HepG2 (cell line): ENCODE results near the gene LCN2. TPM values are rescaled to one million over a fixed set of nuclear protein-coding genes. Genes with fewer than 3 reads are reported as not detected.

ENCODE experiments used
- CEBPG ChIP-seq: IDR thresholded peaks from 2 replicates; pipeline ENCODE4 v1.6.1; 2016
- ETV5 ChIP-seq: IDR thresholded peaks from 2 replicates; pipeline ENCODE4 v1.6.1; 2018; ENCODE audit warnings: missing biosample characterization, missing genetic modification reagents, inconsistent platforms, borderline replicate concordance
- HIVEP1 ChIP-seq: sonication (generic); formaldehyde crosslinking; IDR thresholded peaks from 2 replicates; pipeline ENCODE4 v1.4.0; 2020; ENCODE audit warnings: mild to moderate bottlenecking, missing genetic modification reagents
- KDM2A ChIP-seq: sonication (generic); formaldehyde crosslinking; IDR thresholded peaks from 2 replicates; pipeline ENCODE4 v1.4.0; 2020; ENCODE audit warnings: low read depth, missing genetic modification reagents, borderline replicate concordance
- MAZ ChIP-seq, 2 experiments: sonication (generic) in 1 of 2; formaldehyde crosslinking in 1 of 2; IDR thresholded peaks; 2 replicates each; pipeline versions ENCODE4 v1.5.0 to v1.6.1; 2012 to 2020; ENCODE audit warnings: low read depth in 2 of 2, mild to moderate bottlenecking in 2 of 2, borderline replicate concordance in 1 of 2, improper control_type of control experiment in 1 of 2, low read length in 1 of 2, missing genetic modification reagents in 1 of 2, moderate library complexity in 1 of 2
- MYC ChIP-seq: sonication (generic); formaldehyde crosslinking; IDR thresholded peaks from 2 replicates; pipeline ENCODE4 v1.9.0; 2021; ENCODE audit warnings: missing genetic modification reagents, borderline replicate concordance
- PAXIP1 ChIP-seq: sonication (generic); formaldehyde crosslinking; conservative IDR thresholded peaks from 2 replicates; pipeline ENCODE4 v1.4.0; 2020; ENCODE audit warnings: mild to moderate bottlenecking, missing genetic modification reagents, moderate library complexity
- PHB2 ChIP-seq: fragments of 450-650 bp; IDR thresholded peaks from 2 replicates; pipeline ENCODE4 v1.6.1; 2018; ENCODE audit not compliant: partially characterized antibody
- RCOR2 ChIP-seq: IDR thresholded peaks from 2 replicates; pipeline ENCODE4 v1.6.1; 2016; ENCODE audit warnings: missing biosample characterization, missing genetic modification reagents
- SAP130 ChIP-seq: IDR thresholded peaks from 2 replicates; pipeline ENCODE4 v1.6.1; 2016; ENCODE audit warnings: low read depth
- SNAPC2 ChIP-seq: sonication (generic); formaldehyde crosslinking; IDR thresholded peaks from 2 replicates; pipeline ENCODE4 v1.8.1; 2022; ENCODE audit warnings: mild to moderate bottlenecking, missing genetic modification reagents
- SOX13 ChIP-seq, 3 experiments: fragments of 450-650 bp in 1 of 3; sonication (generic) in 1 of 3; formaldehyde crosslinking in 1 of 3; IDR thresholded peaks in 2 of 3; conservative IDR thresholded peaks in 1 of 3; 2 replicates each; pipeline versions ENCODE4 v1.5.0 to v1.6.1; 2016 to 2020; ENCODE audit warnings: antibody characterized with exemption in 1 of 3, mild to moderate bottlenecking in 1 of 3, missing compliant biosample characterization in 1 of 3, missing genetic modification reagents in 1 of 3, moderate library complexity in 1 of 3
- STAT5B ChIP-seq: sonication (generic); formaldehyde crosslinking; IDR thresholded peaks from 2 replicates; pipeline ENCODE4 v1.4.0; 2020; ENCODE audit warnings: missing genetic modification reagents
- TARDBP ChIP-seq: sonication (generic); formaldehyde crosslinking; IDR thresholded peaks from 2 replicates; pipeline ENCODE4 v1.8.0; 2022; ENCODE audit warnings: mild to moderate bottlenecking, missing genetic modification reagents
- TP53 ChIP-seq: sonication (generic); formaldehyde crosslinking; conservative IDR thresholded peaks from 2 replicates; pipeline ENCODE4 v1.4.0; 2020; ENCODE audit warnings: missing genetic modification reagents
- U2AF1 ChIP-seq: fragments of 200-400 bp; formaldehyde crosslinking; optimal IDR thresholded peaks from 2 replicates; pipeline ENCODE3; 2017; ENCODE audit warnings: mild to moderate bottlenecking, low read depth, low read length
- ZBTB33 ChIP-seq: sonication (generic); formaldehyde crosslinking; IDR thresholded peaks from 2 replicates; pipeline ENCODE4 v1.4.0; 2020; ENCODE audit warnings: missing genetic modification reagents
- ZBTB7B ChIP-seq: sonication (generic); formaldehyde crosslinking; IDR thresholded peaks from 2 replicates; pipeline ENCODE4 v1.4.0; 2020; ENCODE audit warnings: missing genetic modification reagents
- ZMYM2 ChIP-seq: sonication (generic); formaldehyde crosslinking; IDR thresholded peaks from 2 replicates; pipeline ENCODE4 v1.8.0; 2022; ENCODE audit warnings: mild to moderate bottlenecking, missing genetic modification reagents
- ZNF550 ChIP-seq: sonication (generic); formaldehyde crosslinking; IDR thresholded peaks from 2 replicates; pipeline ENCODE4 v1.4.0; 2020; ENCODE audit warnings: mild to moderate bottlenecking, missing genetic modification reagents, borderline replicate concordance
- ZNF629 ChIP-seq: sonication (generic); formaldehyde crosslinking; conservative IDR thresholded peaks from 2 replicates; pipeline ENCODE4 v1.5.0; 2020; ENCODE audit warnings: missing genetic modification reagents
- ZNF792 ChIP-seq: IDR thresholded peaks from 2 replicates; pipeline ENCODE4 v1.6.1; 2016
- ZSCAN21 ChIP-seq: sonication (generic); formaldehyde crosslinking; IDR thresholded peaks from 2 replicates; pipeline ENCODE4 v1.8.0; 2022; ENCODE audit warnings: mild to moderate bottlenecking, missing genetic modification reagents, moderate library complexity, borderline replicate concordance
- ZSCAN29 ChIP-seq: sonication (generic); formaldehyde crosslinking; conservative IDR thresholded peaks from 2 replicates; pipeline ENCODE4 v1.4.0; 2020; ENCODE audit warnings: mild to moderate bottlenecking, missing genetic modification reagents
- polyA plus RNA-seq, 8 experiments: library from polyadenylated mRNA; depleted of rRNA in 3 of 8; stranded (reverse) in 7 of 8; unstranded in 1 of 8; fragments of >200 nt; fragmentation: Illumina TruSeq in 4 of 8; extraction: Trizol in 4 of 8; gene quantifications; 2 replicates each; pipeline versions ENCODE4 v1.2.1 to v1.2.3, GENCODE V29; 2011 to 2016; ENCODE audit warnings: low read depth in 4 of 8, missing spikeins in 1 of 8, mixed read lengths in 1 of 8; ENCODE audit not compliant: insufficient read depth in 1 of 8
- total RNA-seq, 5 experiments: library from RNA; depleted of rRNA; stranded (reverse); fragments of >200 nt; fragmentation: Illumina TruSeq; extraction: Trizol; gene quantifications; 2 replicates each; pipeline ENCODE4 v1.2.3, GENCODE V29; 2016; ENCODE audit warnings: low read depth in 1 of 5

Gene LCN2
- total and polyA plus RNA-seq, 2 of the 13 experiments (the other 11 are each of a cell fraction or from before 2014, with no cell fraction given), result 0.38 to 1.4 TPM

GRCh38 chr9:128104171-128104618 lies 45.1 kb upstream of the LCN2 start (continued):
- TF ChIP-seq SOX13 (IDR thresholded peaks at IDR 0.05), result peak; percentile 67; the same call in 1 of the 2 replicates
- TF ChIP-seq SOX13 (CRISPR knock-in tag; conservative IDR thresholded peaks at IDR 0.05 in 1 of 2, IDR thresholded peaks at IDR 0.05 in 1 of 2), result peak in 1 of 2 experiments; percentile 96; a peak in 2 of 4 replicates
- TF ChIP-seq ZMYM2, result peak; percentile 56; the same call in 1 of the 2 replicates
- TF ChIP-seq ZSCAN21 (CRISPR knock-in tag), result peak; percentile 62; the same call in 1 of the 2 replicates
- TF ChIP-seq SAP130 (CRISPR knock-in tag), result peak; percentile 89
- peak; percentile 92 for TF ChIP-seq ZNF792 (CRISPR knock-in tag)
- TF ChIP-seq ZBTB7B (CRISPR knock-in tag), result peak; percentile 86
- TF ChIP-seq KDM2A, result peak; percentile 17; the same call in 1 of the 2 replicates
- no peak for TF ChIP-seq STAT5B (CRISPR knock-in tag)
- peak; percentile 72; the same call in 1 of the 2 replicates for TF ChIP-seq MYC
- peak; percentile 66; the same call in 1 of the 2 replicates for TF ChIP-seq ZNF629 (CRISPR knock-in tag)
- peak; percentile 69 for TF ChIP-seq CEBPG (CRISPR knock-in tag)
- peak; percentile 26; the same call in 1 of the 2 replicates for TF ChIP-seq ZBTB33 (CRISPR knock-in tag)
- TF ChIP-seq ZSCAN29 (CRISPR knock-in tag), result peak; percentile 65
- TF ChIP-seq SNAPC2 (CRISPR knock-in tag), result 0 out of 2 replicates have a peak, but pooled peaks have one; percentile 46
- TF ChIP-seq PAXIP1 (CRISPR knock-in tag), result peak; percentile 91
- TF ChIP-seq PHB2, result no peak
- TF ChIP-seq U2AF1, result no peak
- no peak for TF ChIP-seq TP53 (CRISPR knock-in tag)
- no peak for TF ChIP-seq ZNF550 (CRISPR knock-in tag)
- TF ChIP-seq MAZ (IDR thresholded peaks at IDR 0.05; ENCODE audit: borderline replicate concordance, low read depth, low read length), result peak; percentile 51; the same call in 1 of the 2 replicates
- TF ChIP-seq MAZ (CRISPR knock-in tag; IDR thresholded peaks at IDR 0.05; ENCODE audit: low read depth), result no peak
- TF ChIP-seq ETV5 (CRISPR knock-in tag), result peak; percentile 85
- peak; percentile 61; the same call in 1 of the 2 replicates for TF ChIP-seq RCOR2
- peak; percentile 89; the same call in 1 of the 2 replicates for TF ChIP-seq TARDBP (CRISPR knock-in tag)
- TF ChIP-seq HIVEP1 (CRISPR knock-in tag), result peak; percentile 99
